GM12875 (cell line): Measurements from ENCODE around the gene XG.
"Not testable (repeated sequence)": the region's sequence is repeated elsewhere in the genome, so short reads cannot be mapped to it uniquely, and the experiment has no call there.

Experiments used
- H3K4me3 ChIP-seq: one replicate; pipeline ENCODE4 v1.5.1; 2011; ENCODE audit warnings: low read depth, low read length, control low read depth
- TF ChIP-seq, protein P1 (sequence below): IDR thresholded peaks from 2 replicates; pipeline ENCODE4 v1.5.1; 2011; ENCODE audit warnings: low read depth, mild to moderate bottlenecking, control low read depth, inconsistent platforms, low read length, moderate library complexity, borderline replicate concordance; ENCODE audit not compliant: insufficient read depth

Gene XG

DNA sequence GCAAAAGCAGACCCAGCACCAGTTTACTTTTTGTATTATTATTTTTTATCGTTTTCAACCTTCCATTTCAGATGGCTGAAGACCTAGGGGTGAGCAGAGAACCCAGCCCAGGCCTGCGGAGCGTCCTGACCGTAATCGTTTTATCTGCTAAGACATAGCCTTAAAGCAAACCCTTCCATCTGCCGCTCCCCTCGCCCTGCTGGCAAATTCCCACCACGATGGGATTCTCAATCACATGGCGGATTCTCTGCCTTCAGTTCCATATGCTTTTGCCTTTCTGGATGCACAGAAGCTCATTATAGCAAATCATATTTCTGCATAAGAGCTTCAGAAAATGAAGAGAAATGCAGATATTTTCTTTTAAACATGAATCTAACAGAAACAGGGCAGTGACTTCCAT lies 18.6 kb upstream of the XG start:
- no peak overlapping the region for H3K4me3 ChIP-seq
- TF ChIP-seq, protein P1, sequence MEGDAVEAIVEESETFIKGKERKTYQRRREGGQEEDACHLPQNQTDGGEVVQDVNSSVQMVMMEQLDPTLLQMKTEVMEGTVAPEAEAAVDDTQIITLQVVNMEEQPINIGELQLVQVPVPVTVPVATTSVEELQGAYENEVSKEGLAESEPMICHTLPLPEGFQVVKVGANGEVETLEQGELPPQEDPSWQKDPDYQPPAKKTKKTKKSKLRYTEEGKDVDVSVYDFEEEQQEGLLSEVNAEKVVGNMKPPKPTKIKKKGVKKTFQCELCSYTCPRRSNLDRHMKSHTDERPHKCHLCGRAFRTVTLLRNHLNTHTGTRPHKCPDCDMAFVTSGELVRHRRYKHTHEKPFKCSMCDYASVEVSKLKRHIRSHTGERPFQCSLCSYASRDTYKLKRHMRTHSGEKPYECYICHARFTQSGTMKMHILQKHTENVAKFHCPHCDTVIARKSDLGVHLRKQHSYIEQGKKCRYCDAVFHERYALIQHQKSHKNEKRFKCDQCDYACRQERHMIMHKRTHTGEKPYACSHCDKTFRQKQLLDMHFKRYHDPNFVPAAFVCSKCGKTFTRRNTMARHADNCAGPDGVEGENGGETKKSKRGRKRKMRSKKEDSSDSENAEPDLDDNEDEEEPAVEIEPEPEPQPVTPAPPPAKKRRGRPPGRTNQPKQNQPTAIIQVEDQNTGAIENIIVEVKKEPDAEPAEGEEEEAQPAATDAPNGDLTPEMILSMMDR = no peak

- TF ChIP-seq, protein P1 = no peak
- no peak overlapping the region for H3K4me3 ChIP-seq
Measured at GRCh38 chrX:2735270-2735669, 16.6 kb upstream of the XG start.

GRCh38 chrX:2740672-2741071 lies 11.2 kb upstream of the XG start:
- TF ChIP-seq, protein P1 = no peak
- no peak overlapping the region for H3K4me3 ChIP-seq

- TF ChIP-seq, protein P1 = no peak
- H3K4me3 ChIP-seq = no peak overlapping the region
Measured at GRCh38 chrX:2741386-2741785, 10.5 kb upstream of the XG start.

GRCh38 chrX:2746250-2746649 lies 5.6 kb upstream of the XG start:
- H3K4me3 ChIP-seq = not testable (repeated sequence)

- TF ChIP-seq, protein P1 = no peak
Measured at GRCh38 chrX:2748171-2748814, 3.5 kb upstream of the XG start.

DNA sequence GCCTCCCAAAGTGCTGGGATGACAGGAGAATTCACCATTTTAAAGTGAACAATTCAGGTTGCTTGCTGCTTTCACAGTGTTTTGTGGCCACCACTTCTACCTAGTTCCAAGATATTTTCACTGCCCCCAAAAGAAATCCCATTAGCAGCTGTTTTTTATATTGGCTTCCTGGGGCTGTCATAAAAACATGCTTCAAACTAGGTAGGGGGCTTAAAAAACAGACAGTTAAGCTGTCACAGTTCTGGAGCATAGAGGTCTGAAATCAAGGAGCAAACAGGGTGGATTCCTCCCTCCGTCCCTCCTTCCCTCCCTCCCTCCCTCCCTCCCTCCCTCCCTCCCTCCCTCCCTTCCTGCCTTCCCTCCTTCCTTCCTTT lies 3.0 kb upstream of the XG start:
- TF ChIP-seq, protein P1 = no peak

More at GRCh38 chrX:2748171-2748814, 3.5 kb upstream of the XG start:
- no peak overlapping the region for H3K4me3 ChIP-seq

DNA sequence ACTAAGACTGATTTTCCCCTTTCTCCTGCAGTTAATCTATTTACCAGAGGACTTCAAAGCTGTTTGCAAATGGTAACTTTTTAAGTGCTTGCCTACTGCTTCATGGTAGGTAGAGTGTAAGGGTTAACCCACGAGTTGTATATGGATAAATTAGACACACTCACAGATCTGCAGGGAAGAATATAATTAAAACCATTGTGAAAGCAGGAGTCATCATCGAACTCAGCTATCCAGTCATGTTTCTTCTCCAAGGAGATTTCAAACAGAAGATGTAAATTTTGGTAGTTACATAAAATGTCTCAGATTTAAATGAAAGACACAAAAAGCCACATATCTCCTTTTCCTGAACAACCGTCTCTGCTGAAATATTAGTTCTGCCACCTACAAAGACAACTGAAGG lies 549 bp upstream of the XG start:
- TF ChIP-seq, protein P1 = no peak
- no peak overlapping the region for H3K4me3 ChIP-seq

More for the DNA sequence above, 3.0 kb upstream of the XG start:
- no peak overlapping the region for H3K4me3 ChIP-seq

DNA sequence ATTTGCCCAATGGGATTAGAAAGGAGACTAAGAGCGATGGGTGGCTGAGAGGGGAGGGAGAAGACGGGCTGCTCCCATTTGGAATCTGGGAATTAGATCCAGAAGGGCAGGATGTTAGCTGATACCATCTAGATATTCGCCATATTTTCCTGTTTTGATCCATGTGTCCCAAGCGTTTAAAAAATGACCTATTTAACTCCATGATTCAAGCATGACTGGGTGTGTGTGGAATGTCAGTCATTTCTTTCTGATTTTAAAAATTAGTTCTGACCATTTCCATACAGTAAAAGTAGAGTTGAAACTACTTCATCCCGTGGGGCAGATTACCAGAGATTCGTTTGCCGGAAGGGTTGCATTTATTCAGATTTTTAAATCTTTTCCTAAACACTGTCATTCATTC lies 601 bp downstream of the XG start:
- H3K4me3 ChIP-seq = not testable (repeated sequence)

DNA sequence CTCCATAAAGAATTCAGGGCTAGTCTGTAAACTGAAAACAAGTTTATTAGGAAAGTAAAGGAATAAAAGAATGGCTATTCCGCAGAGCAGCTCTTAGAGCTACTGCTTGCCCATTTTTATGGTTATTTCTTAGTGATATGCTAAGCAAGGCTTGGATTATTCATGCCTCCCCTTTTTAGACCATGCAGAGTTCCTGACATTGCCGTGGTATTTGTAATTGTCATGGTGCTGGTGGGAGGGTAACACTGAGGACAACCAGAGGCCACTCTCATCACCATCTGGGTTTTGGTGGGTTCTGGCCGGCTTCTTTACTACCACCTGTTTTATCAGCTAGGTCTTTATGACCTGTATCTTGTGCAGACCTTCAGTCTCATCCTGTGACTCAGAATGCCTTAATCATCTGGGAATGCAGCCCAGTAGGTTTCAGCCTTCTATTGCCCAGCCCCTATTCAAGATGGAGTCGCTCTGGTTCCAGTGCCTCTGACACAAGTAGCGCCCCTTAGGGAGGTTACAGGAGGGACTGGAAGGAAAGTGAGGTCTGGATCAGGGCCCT lies 3.4 kb downstream of the XG start:
- not testable (repeated sequence) for H3K4me3 ChIP-seq
